ENCODE results near the gene ECSIT.
"Not testable (repeated sequence)": the region's sequence is repeated elsewhere in the genome, so short reads cannot be mapped to it uniquely, and the experiment has no call there.

- not testable (repeated sequence) for TF ChIP-seq CTCF (IDR thresholded peaks at IDR 0.05); EZH2 (IDR thresholded peaks at IDR 0.05; ENCODE audit: borderline replicate concordance, insufficient read depth, low read depth, low read length, poor library complexity, severe bottlenecking)
Observed at GRCh38 chr19:11565649-11565980, 36.7 kb upstream of the ECSIT start.

Data from B cell (primary cell).